NCI-H345 treated with DMSO at 0.1 percent for 48 hours (cell line): ENCODE results near the gene NPHS1.
"Not testable (repeated sequence)": the region's sequence is repeated elsewhere in the genome, so short reads cannot be mapped to it uniquely, and the experiment has no call there.

Experiments used
- DNase-seq: peaks from one replicate; lab custom pipeline; 2025; ENCODE audit not compliant: unreplicated experiment; lab: John Stamatoyannopoulos, UW

NPHS1 gene

GRCh38 chr19:35813043-35813890 lies 39.0 kb downstream of the NPHS1 start:
- no peak for DNase-seq

GRCh38 chr19:35812220-35813042 lies 39.9 kb downstream of the NPHS1 start, which contains the start of gene PRODH2:
Gene PRODH2, minus strand, starts transcription at chr19:35812845. Its CDS starts 40 bp downstream, at chr19:35812805.
- DNase-seq, result no peak

- DNase-seq, result no peak
Measured at GRCh38 chr19:35811317-35812219, 40.7 kb downstream of the NPHS1 start.

- no peak for DNase-seq
Measured at GRCh38 chr19:35807633-35808032, 44.7 kb downstream of the NPHS1 start.

GRCh38 chr19:35806597-35806996 lies 45.7 kb downstream of the NPHS1 start:
- DNase-seq, result no peak

- DNase-seq, result peak; percentile 99
Measured at GRCh38 chr19:35805526-35806102, 46.7 kb downstream of the NPHS1 start.

- no peak for DNase-seq
Measured at GRCh38 chr19:35801828-35802227, 50.5 kb downstream of the NPHS1 start.

GRCh38 chr19:35797663-35798062 lies 54.6 kb downstream of the NPHS1 start:
- no peak for DNase-seq

GRCh38 chr19:35796645-35797542 lies 55.4 kb downstream of the NPHS1 start:
- DNase-seq, result no peak

GRCh38 chr19:35795564-35795963 lies 56.7 kb downstream of the NPHS1 start:
- DNase-seq, result not testable (repeated sequence)

GRCh38 chr19:35793381-35794165 lies 58.7 kb downstream of the NPHS1 start:
- no peak for DNase-seq

GRCh38 chr19:35792888-35793287 lies 59.4 kb downstream of the NPHS1 start:
- no peak for DNase-seq

GRCh38 chr19:35792312-35792711 lies 60.0 kb downstream of the NPHS1 start:
- no peak for DNase-seq

- no peak for DNase-seq
Measured at GRCh38 chr19:35791814-35792279, 60.5 kb downstream of the NPHS1 start.

GRCh38 chr19:35790981-35791813 lies 61.1 kb downstream of the NPHS1 start:
- peak; percentile 83 for DNase-seq

GRCh38 chr19:35789978-35790944 lies 62.0 kb downstream of the NPHS1 start:
- no peak for DNase-seq
